Retinal pigment epithelial cell (primary cell): ENCODE measurements around the gene MEIS2.

Source experiments
- DNase-seq: peaks from one replicate; pipeline ENCODE4 v3.0.0-alpha.2; 2010; ENCODE audit warnings: low read depth
- H3K4me3 ChIP-seq: 2 replicates; pipeline ENCODE4 v1.5.1; 2011; ENCODE audit warnings: mild to moderate bottlenecking, low read length, control low read depth, moderate library complexity
- CTCF ChIP-seq: conservative IDR thresholded peaks from 2 replicates; pipeline ENCODE4 v1.5.1; 2011; ENCODE audit warnings: low read depth, low read length, control low read depth, inconsistent platforms

MEIS2 gene

GRCh38 chr15:36931434-36931833, 168.9 kb downstream of the MEIS2 start:
- no peak for TF ChIP-seq CTCF
- H3K4me3 ChIP-seq = no peak overlapping the region
- no peak for DNase-seq

- TF ChIP-seq CTCF = no peak
- H3K4me3 ChIP-seq = no peak overlapping the region
- no peak for DNase-seq
These were observed 173.9 kb downstream of the MEIS2 start for GRCh38 chr15:36926427-36926825.

DNA sequence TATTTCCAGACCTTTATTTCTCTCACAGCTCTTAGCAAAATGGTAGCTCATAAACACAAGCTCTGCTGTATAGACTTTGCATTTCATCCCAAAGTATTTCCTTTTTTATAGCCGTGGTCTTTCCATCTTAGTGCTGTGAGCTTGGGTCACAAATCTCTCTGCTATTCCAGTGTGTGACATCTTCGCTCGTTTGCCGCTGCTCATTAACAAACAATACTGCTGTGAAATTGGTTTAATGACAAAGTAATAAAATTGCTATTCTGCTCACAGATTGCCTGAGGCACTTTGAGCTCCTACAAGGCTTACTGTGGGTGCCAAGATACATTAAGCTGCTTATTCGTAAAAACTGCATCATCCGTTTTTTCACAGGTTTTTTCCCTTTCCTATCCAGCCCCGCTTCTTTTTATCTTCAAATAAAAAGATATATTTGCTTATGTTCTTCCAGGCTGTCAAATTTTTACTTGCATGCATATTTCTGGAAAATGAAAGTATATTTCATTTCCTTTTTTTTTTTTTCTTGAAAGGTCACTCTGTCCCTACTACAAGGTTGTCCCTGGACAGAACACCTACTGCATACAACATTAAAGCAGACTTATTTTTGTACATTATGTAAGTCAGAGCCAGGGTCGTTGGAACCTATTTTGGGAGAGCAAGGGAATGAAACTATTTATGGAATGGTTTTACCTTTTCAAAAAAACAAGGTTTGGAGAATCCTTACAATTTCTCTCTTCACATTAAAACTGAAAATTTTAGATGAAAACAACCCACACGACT, 174.5 kb downstream of the MEIS2 start:
- H3K4me3 ChIP-seq = no peak overlapping the region
- DNase-seq = no peak
- no peak for TF ChIP-seq CTCF

- no peak overlapping the region for H3K4me3 ChIP-seq
- no peak for TF ChIP-seq CTCF
These were observed 175.3 kb downstream of the MEIS2 start for GRCh38 chr15:36925049-36925448.

DNA sequence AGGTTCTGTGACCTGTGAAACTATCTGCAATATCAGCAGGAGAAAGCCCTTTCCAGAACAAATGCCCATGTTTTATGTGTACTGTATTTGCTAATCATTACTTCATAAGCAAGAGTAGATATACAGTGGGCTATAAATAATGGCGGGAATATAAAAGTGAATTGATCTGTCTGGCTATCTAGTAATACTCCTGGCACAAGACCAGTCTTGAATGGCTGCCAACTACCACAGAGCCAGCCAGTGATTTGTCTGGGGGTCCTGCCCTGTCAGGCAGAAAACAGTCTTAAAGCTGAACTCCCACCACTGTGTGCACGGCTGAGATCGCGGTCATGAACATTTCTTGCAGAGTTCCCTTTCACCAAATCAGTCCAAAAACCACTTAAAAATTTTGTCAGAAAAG, 176.3 kb downstream of the MEIS2 start:
- no peak for TF ChIP-seq CTCF
- DNase-seq = no peak

More at GRCh38 chr15:36925049-36925448, 175.3 kb downstream of the MEIS2 start:
- DNase-seq = no peak

GRCh38 chr15:36921484-36922091, 178.8 kb downstream of the MEIS2 start:
- H3K4me3 ChIP-seq = no peak overlapping the region
- TF ChIP-seq CTCF = no peak
- no peak for DNase-seq

More for the DNA sequence above, 176.3 kb downstream of the MEIS2 start:
- H3K4me3 ChIP-seq = no peak overlapping the region
